Suprapubic skin (tissue), 4 donors: ENCODE data around the gene PRKN.

ENCODE experiments used
- CTCF ChIP-seq, 2 donors: fragments of 200-600 bp in 1 of 2; fragments of 450-650 bp in 1 of 2; sonication (generic) in 1 of 2; IDR thresholded peaks; one replicate each; pipeline ENCODE4 v1.5.1; 2016 to 2019; ENCODE audit warnings: antibody characterized with exemption in 2 of 2, mild to moderate bottlenecking in 1 of 2, moderate library complexity in 1 of 2
- EP300 ChIP-seq: sonication (generic); formaldehyde crosslinking; IDR thresholded peaks from one replicate; pipeline ENCODE4 v1.6.1; 2017; ENCODE audit warnings: antibody characterized with exemption
- POLR2A ChIP-seq, 2 donors: fragments of 450-650 bp; IDR thresholded peaks; one replicate each; pipeline ENCODE4 v1.6.1; 2017; ENCODE audit warnings: antibody characterized with exemption in 2 of 2, mild to moderate bottlenecking in 2 of 2, moderate library complexity in 2 of 2
- POLR2AphosphoS5 ChIP-seq, 3 donors: sonication (generic); formaldehyde crosslinking; IDR thresholded peaks; one replicate each; pipeline ENCODE4 v1.6.1; 2017; ENCODE audit warnings: antibody characterized with exemption in 3 of 3

DNA sequence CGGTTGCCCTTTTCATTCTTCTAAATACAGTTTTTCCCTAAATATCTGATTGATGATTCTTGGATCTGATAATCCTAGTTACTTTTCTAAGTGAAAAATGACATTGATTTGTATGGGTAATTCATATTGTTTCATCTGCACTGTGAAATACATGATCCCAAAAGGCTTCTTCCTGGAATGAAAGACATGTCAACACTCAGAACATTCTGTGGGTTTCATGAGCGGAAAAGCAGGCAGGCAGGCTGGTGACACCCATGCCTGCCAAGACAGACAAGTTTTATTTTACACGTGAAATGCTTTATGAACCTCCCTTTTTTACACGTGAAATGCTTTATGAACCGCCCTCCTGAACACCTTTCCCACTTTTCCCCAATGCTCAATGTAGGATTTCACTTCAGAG lies 105.0 kb downstream of the PRKN start:
- TF ChIP-seq CTCF (IDR thresholded peaks at IDR 0.05) (no peak), POLR2A (IDR thresholded peaks at IDR 0.05) (no peak), POLR2AphosphoS5 (IDR thresholded peaks at IDR 0.05) (no peak), EP300 (no peak)
